ENCODE data around the gene CAPZA1.

CAPZA1 gene

GRCh38 chr1:112717263-112717873 lies 97.7 kb downstream of the CAPZA1 start:
- FAIRE-seq, result no peak

GRCh38 chr1:112718691-112719418 lies 99.2 kb downstream of the CAPZA1 start:
- FAIRE-seq, result no peak

GRCh38 chr1:112719706-112720105 lies 100.1 kb downstream of the CAPZA1 start:
- FAIRE-seq, result no peak

- FAIRE-seq, result no peak
These were observed 101.2 kb downstream of the CAPZA1 start for GRCh38 chr1:112720800-112721199.
